Sigmoid colon (tissue), 3 donors: ENCODE results near the gene C10orf62.
A peak's percentile ranks its signal among the peaks of the same experiment; 100 is the strongest.

Source experiments
- POLR2A ChIP-seq, 2 donors: fragments of 450-650 bp; IDR thresholded peaks; one replicate each; pipeline ENCODE4 v1.6.1; 2016; ENCODE audit warnings: antibody characterized with exemption in 2 of 2, mild to moderate bottlenecking in 2 of 2, moderate library complexity in 2 of 2
- TF ChIP-seq, protein P1 (sequence below), 4 experiments: fragments of 450-650 bp in 3 of 4; fragments of 200-600 bp in 1 of 4; IDR thresholded peaks; one replicate each; pipeline ENCODE4 v1.5.1; 2016 to 2019; ENCODE audit warnings: antibody characterized with exemption in 4 of 4, mild to moderate bottlenecking in 3 of 4, moderate library complexity in 2 of 4

DNA sequence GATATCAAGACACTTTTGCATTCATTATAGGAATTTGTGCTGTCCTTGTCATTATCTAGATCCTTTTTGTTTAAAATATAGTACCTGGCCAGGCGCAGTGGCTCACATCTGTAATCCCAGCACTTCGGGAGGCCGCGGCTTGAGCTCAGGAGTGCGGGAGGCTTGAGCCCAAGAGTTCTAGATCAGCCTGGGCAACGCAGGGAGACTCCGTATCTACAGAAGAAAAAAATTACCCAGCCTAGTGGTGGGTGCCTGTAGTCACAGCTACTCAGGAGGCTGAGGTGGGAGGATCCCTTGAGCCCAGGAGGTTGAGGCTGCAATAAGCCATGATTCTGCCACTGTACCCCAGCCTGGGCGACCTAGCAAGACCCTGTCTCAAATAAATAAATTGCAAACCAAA is 44.4 kb downstream of the C10orf62 start:
- no peak for TF ChIP-seq POLR2A (IDR thresholded peaks at IDR 0.05)
- TF ChIP-seq, protein P1, sequence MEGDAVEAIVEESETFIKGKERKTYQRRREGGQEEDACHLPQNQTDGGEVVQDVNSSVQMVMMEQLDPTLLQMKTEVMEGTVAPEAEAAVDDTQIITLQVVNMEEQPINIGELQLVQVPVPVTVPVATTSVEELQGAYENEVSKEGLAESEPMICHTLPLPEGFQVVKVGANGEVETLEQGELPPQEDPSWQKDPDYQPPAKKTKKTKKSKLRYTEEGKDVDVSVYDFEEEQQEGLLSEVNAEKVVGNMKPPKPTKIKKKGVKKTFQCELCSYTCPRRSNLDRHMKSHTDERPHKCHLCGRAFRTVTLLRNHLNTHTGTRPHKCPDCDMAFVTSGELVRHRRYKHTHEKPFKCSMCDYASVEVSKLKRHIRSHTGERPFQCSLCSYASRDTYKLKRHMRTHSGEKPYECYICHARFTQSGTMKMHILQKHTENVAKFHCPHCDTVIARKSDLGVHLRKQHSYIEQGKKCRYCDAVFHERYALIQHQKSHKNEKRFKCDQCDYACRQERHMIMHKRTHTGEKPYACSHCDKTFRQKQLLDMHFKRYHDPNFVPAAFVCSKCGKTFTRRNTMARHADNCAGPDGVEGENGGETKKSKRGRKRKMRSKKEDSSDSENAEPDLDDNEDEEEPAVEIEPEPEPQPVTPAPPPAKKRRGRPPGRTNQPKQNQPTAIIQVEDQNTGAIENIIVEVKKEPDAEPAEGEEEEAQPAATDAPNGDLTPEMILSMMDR (IDR thresholded peaks at IDR 0.05) = peak in 2 of 4 experiments; percentile 21 to 26
